Measurements from ENCODE around the gene LRRC30.

- TF ChIP-seq, protein P1, sequence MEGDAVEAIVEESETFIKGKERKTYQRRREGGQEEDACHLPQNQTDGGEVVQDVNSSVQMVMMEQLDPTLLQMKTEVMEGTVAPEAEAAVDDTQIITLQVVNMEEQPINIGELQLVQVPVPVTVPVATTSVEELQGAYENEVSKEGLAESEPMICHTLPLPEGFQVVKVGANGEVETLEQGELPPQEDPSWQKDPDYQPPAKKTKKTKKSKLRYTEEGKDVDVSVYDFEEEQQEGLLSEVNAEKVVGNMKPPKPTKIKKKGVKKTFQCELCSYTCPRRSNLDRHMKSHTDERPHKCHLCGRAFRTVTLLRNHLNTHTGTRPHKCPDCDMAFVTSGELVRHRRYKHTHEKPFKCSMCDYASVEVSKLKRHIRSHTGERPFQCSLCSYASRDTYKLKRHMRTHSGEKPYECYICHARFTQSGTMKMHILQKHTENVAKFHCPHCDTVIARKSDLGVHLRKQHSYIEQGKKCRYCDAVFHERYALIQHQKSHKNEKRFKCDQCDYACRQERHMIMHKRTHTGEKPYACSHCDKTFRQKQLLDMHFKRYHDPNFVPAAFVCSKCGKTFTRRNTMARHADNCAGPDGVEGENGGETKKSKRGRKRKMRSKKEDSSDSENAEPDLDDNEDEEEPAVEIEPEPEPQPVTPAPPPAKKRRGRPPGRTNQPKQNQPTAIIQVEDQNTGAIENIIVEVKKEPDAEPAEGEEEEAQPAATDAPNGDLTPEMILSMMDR (conservative IDR thresholded peaks at IDR 0.05 in 1 of 2, IDR thresholded peaks at IDR 0.05 in 1 of 2; ENCODE audit: extremely low read depth in 1 of 2, insufficient read depth in 1 of 2, low read depth in 1 of 2, low read length in 2 of 2) = no peak
- no peak for TF ChIP-seq EZH2 (IDR thresholded peaks at IDR 0.05; ENCODE audit: borderline replicate concordance, low read length)
These were observed 29.8 kb upstream of the LRRC30 start for GRCh38 chr18:7201096-7201495.
